OCI-LY7 (cell line): ENCODE data around the gene HSD3B1. TPM values are rescaled to one million over a fixed set of nuclear protein-coding genes. Genes with fewer than 3 reads are reported as not detected.

ENCODE experiments used
- BruUV-seq: library from RNA; stranded (reverse); fragments of 400-500 nt; replicated peaks from 2 replicates; lab custom pipeline; 2021; lab: Mats Ljungman, UMichigan
- CTCF ChIA-PET: fragments of 300-600 bp; sonication (Branson Sonifier 250); formaldehyde crosslinking; loops from one replicate; lab custom pipeline; 2022; ENCODE audit warnings: antibody characterized with exemption; ENCODE audit not compliant: unreplicated experiment; lab: Charles Lee
- POLR2A ChIA-PET: fragments of 300-600 bp; sonication (Branson Sonifier 250); formaldehyde crosslinking; loops from one replicate; lab custom pipeline; 2022; ENCODE audit warnings: antibody characterized with exemption; lab: Charles Lee
- DNase-seq: peaks from one replicate; pipeline ENCODE4 v3.0.0-alpha.2; 2015; ENCODE audit warnings: low spot score
- H2AFZ ChIP-seq: fragments of 200-600 bp; sonication (generic), shearing (Covaris generic); 2 replicates; pipeline ENCODE4 v1.6.1; 2014; ENCODE audit warnings: mild to moderate bottlenecking, antibody characterized with exemption, low read length, moderate library complexity
- H3K27ac ChIP-seq: fragments of 200-600 bp; sonication (generic); 2 replicates; pipeline ENCODE4 v1.5.1; 2014; ENCODE audit warnings: mixed run types, low read depth, mild to moderate bottlenecking, moderate library complexity, low read length, inconsistent platforms; ENCODE audit not compliant: poor library complexity, severe bottlenecking
- H3K36me3 ChIP-seq: fragments of 200-600 bp; sonication (generic); 2 replicates; pipeline ENCODE4 v1.6.1; 2014; ENCODE audit warnings: mild to moderate bottlenecking, antibody characterized with exemption, low read length, moderate library complexity, mixed read lengths; ENCODE audit not compliant: insufficient read depth
- H3K4me1 ChIP-seq: fragments of 200-600 bp; sonication (generic); 2 replicates; pipeline ENCODE4 v1.5.1; 2014; ENCODE audit warnings: mild to moderate bottlenecking, low read length; ENCODE audit not compliant: insufficient read depth, poor library complexity, severe bottlenecking
- H3K4me2 ChIP-seq: fragments of 200-600 bp; sonication (generic); 2 replicates; pipeline ENCODE4 v1.6.1; 2014; ENCODE audit warnings: mild to moderate bottlenecking, low read length
- H3K4me3 ChIP-seq: fragments of 200-600 bp; sonication (generic); 2 replicates; pipeline ENCODE4 v1.5.1; 2014; ENCODE audit warnings: mild to moderate bottlenecking, low read depth, low read length; ENCODE audit not compliant: poor library complexity, severe bottlenecking
- H3K79me2 ChIP-seq: fragments of 200-600 bp; sonication (generic); 2 replicates; pipeline ENCODE4 v1.6.1; 2016; ENCODE audit warnings: low read depth, mild to moderate bottlenecking, low read length, moderate library complexity, mixed read lengths; ENCODE audit not compliant: insufficient read depth
- H3K9me2 ChIP-seq: fragments of 200-600 bp; sonication (generic); 2 replicates; pipeline ENCODE4 v1.6.1; 2016; ENCODE audit warnings: mild to moderate bottlenecking, low read length, mixed read lengths; ENCODE audit not compliant: insufficient read depth
- H3K9me3 ChIP-seq: fragments of 200-600 bp; sonication (generic); 2 replicates; pipeline ENCODE4 v1.6.1; 2014; ENCODE audit warnings: mild to moderate bottlenecking, mixed run types, low read length, mixed read lengths
- H4K20me1 ChIP-seq: fragments of 200-600 bp; sonication (generic); 2 replicates; pipeline ENCODE4 v1.6.1; 2014; ENCODE audit warnings: mild to moderate bottlenecking, antibody characterized with exemption, low read length, moderate library complexity, mixed read lengths; ENCODE audit not compliant: insufficient read depth
- CTCF ChIP-seq: fragments of 200-600 bp; sonication (generic); conservative IDR thresholded peaks from 2 replicates; pipeline ENCODE4 v1.5.1; 2014; ENCODE audit warnings: mild to moderate bottlenecking, antibody characterized with exemption, low read length, moderate library complexity, mixed read lengths
- EZH2phosphoT487 ChIP-seq: fragments of 200-600 bp; sonication (generic); IDR thresholded peaks from 2 replicates; pipeline ENCODE4 v1.6.1; 2018; ENCODE audit warnings: low read depth, borderline replicate concordance, mild to moderate bottlenecking, mixed run types, antibody characterized with exemption, low read length, moderate library complexity, mixed read lengths
- intact Hi-C: fragments of 100-400 bp; cut with micrococcal nuclease; formaldehyde crosslinking; loops from one replicate; pipeline ENCODE4 v1.10.0; 2022; ENCODE audit not compliant: unreplicated experiment
- total RNA-seq, 2 experiments: library from RNA; depleted of rRNA in 1 of 2; stranded (reverse); fragments of >200 nt in 1 of 2; shearing (Covaris generic) in 1 of 2; gene quantifications; 2 replicates each; pipeline ENCODE4 v1.2.3, GENCODE V29; 2014 to 2022

HSD3B1 gene
- total RNA-seq, 2 experiments from 2014 or later: not detected

DNA sequence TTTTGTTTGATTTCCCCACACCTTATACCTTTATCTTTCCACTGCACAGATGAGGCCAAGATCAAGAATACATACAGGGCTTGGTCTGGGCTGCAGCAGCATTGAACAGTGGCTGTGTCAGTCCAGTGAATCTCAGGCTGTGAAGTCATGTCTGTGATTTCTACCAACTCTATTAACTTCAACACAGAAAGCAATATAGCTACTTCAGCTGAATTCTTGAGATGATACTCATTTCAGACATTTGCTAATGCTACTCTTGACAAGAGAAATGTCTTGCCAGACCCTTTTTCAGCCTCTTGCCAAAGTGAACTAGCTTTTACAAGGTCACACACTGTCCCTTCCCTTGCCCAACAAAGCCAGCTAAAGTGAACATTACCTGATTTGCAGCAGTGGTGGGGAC, 25.1 kb upstream of the HSD3B1 start:
- no peak overlapping the region for H3K27ac ChIP-seq
- H3K9me3 ChIP-seq: no peaks in the 10 kb centered on the region
- H3K4me1 ChIP-seq: no peaks in the 10 kb centered on the region
- no peak overlapping the region for H3K4me3 ChIP-seq
- no peaks in the 10 kb centered on the region for H4K20me1 ChIP-seq
- H2AFZ ChIP-seq: no peak overlapping the region
- DNase-seq: no peak
- no TSS peak for BruUV-seq
- TF ChIP-seq EZH2phosphoT487 (no peak), CTCF (no peak)
- intact Hi-C loops: no loop called here
- H3K4me2 ChIP-seq: no peak overlapping the region
- H3K9me2 ChIP-seq: no peaks in the 10 kb centered on the region
- POLR2A ChIA-PET: no interaction called here
- H3K36me3 ChIP-seq: no peaks in the 10 kb centered on the region
- H3K79me2 ChIP-seq: no peaks in the 10 kb centered on the region
- CTCF ChIA-PET: no interaction called here

DNA sequence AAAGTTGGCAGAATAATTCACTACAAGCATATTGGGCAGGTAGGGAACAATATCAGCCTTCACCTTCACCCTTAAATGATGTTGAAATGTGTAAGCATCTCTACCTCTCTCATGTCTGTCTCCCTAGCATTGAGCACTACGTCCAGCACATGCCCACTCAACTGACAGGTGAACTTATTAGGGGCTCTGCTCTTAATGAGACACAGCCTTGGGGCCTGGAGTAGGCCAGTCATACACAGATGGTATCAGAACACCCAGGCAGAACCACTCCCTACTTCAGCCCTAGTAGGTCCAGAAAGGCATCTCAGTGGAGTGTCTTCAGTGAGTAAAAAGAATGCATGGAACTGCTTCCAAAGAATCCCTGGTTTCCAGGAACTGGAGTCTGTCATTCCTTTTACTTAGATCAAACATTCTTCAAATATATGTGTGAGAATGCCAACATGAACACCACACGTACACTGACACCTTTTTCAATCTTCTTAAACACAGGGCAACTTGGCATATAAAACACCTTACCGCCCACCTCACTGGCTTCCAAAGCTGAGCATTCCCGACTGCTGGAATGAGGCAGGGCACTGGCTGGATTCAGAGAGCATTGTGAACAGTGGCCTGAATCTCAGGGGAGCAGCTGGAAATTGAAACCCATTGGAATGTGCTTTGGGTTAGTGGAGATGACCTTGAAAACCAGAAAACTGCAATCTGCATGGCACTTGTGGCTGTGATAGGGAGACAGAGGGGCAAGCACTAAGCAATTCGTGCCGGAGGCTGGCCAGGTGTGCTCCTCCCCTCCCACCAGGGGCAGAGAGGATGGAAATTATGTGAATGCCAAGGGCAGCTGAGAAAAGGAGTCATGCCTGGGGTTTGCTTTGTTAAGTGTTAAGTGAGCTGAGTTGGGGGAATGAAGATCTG, 24.2 kb upstream of the HSD3B1 start:
- no peaks in the 10 kb centered on the region for H3K9me3 ChIP-seq
- H3K4me3 ChIP-seq: no peak overlapping the region
- no TSS peak for BruUV-seq
- ChIA-PET CTCF (no interaction called here), POLR2A (interaction anchor here (0.6 kb wide), 1 partner anchor 201 kb away, joined by 3 read pairs; no protein-coding TSS in a partner anchor)
- no peaks in the 10 kb centered on the region for H3K9me2 ChIP-seq
- intact Hi-C loops: no loop called here
- no peak overlapping the region for H2AFZ ChIP-seq
- H3K4me1 ChIP-seq: no peaks in the 10 kb centered on the region
- H4K20me1 ChIP-seq: no peaks in the 10 kb centered on the region
- no peak overlapping the region for H3K4me2 ChIP-seq
- no peak for DNase-seq
- TF ChIP-seq CTCF (no peak), EZH2phosphoT487 (no peak)
- no peaks in the 10 kb centered on the region for H3K79me2 ChIP-seq
- no peaks in the 10 kb centered on the region for H3K36me3 ChIP-seq
- no peak overlapping the region for H3K27ac ChIP-seq
